Measurements from ENCODE around the gene AXIN1. TPM values are rescaled to one million over a fixed set of nuclear protein-coding genes. Genes with fewer than 3 reads are reported as not detected.

The AXIN1 gene
- total and polyA plus RNA-seq, 2 of the 8 experiments (the other 6 are each of a cell fraction or from before 2014, with no cell fraction given): 12.5 to 41.9 TPM

DNA sequence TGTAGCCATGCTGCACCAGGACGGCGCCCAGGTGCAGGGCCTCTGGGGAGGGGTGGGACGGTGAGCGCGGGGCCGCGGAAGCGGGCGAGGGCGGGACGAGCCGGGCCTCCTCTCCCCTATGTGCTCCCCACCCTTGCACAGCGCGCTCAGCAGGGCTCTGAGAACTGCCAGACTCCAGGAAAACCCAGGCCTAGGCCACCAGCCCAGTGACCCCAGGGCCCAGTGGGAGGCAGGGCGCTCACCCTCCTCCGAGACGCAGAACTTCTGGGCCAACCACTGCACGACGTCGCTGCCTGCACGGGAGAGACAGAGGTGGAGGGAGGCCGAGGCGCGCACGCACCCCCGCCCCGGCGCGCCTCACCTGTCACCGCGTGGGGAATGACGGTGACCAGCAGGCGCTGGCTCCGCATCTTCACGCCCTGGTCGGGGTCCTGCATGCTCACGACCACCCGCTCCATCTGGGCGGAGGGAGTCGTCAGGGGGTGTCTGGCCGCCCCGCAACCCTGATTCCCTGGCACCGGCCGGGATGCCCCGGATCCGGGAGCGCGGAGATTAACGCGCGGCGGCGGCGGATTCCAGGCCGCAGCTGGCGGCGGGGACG is 77.4 kb downstream of the AXIN1 start:
- H4K8ac ChIP-seq (ENCODE audit: extremely low read depth, insufficient read depth, low read length): peak overlapping the region; percentile 51; the same call in 1 of the 2 replicates
- peaks cover 11 to 39% (median 35%) of the 10 kb centered on the region in 4 experiments for H3K27me3 ChIP-seq (replicated peaks in 1 of 4; ENCODE audit: control insufficient read depth in 3 of 4, extremely low read depth in 1 of 4, insufficient read depth in 3 of 4, low read length in 3 of 4)
- no peak overlapping the region for H3K27ac ChIP-seq (ENCODE audit: low read depth, low read length)
- CTCF ChIA-PET (ENCODE audit: partially characterized antibody): interaction anchor here (0.5 kb wide), 1 partner anchor 117 kb away, joined by 3 read pairs; no protein-coding TSS in a partner anchor
- H4K5ac ChIP-seq (ENCODE audit: insufficient read length, low read depth, low read length): no peak overlapping the region
- H2BK5ac ChIP-seq (ENCODE audit: low read depth, low read length): no peak overlapping the region
- no peak overlapping the region for H2BK120ac ChIP-seq (replicated peaks; ENCODE audit: low read depth, low read length)
- no peak overlapping the region for H3K9ac ChIP-seq (replicated peaks in 1 of 4; ENCODE audit: extremely low read depth in 1 of 4, low read depth in 3 of 4, low read length in 3 of 4)
- peak overlapping the region; percentile 20; the same call in 1 of the 2 replicates for H2AFZ ChIP-seq (ENCODE audit: low read length)
- H4K91ac ChIP-seq (replicated peaks; ENCODE audit: insufficient read length, low read length): no peak overlapping the region
- DNase-seq (ENCODE audit: low read depth in 1 of 2, low spot score in 2 of 2) (no peak), FAIRE-seq (no peak)
- POLR2A ChIA-PET (ENCODE audit: partially characterized antibody): interaction anchor here (2.7 kb wide), 1 partner anchor 9 kb away, joined by 6 read pairs; no protein-coding TSS in a partner anchor
- no peaks in the 10 kb centered on the region for H3K36me3 ChIP-seq (ENCODE audit: control insufficient read depth in 2 of 4, insufficient read depth in 4 of 4, low read length in 3 of 4)
- H3K4me3 ChIP-seq (ENCODE audit: extremely low read depth in 1 of 4, insufficient read depth in 2 of 4, low read depth in 3 of 4, low read length in 4 of 4): peak overlapping the region; percentile 30 to 65 (median 49)
- H2BK12ac ChIP-seq (ENCODE audit: low read depth, low read length): no peak overlapping the region
- H3K79me1 ChIP-seq (ENCODE audit: low read depth, low read length): no peaks in the 10 kb centered on the region
- no peak overlapping the region for H3K18ac ChIP-seq (ENCODE audit: extremely low read depth, low read length)
- H3K4me1 ChIP-seq (replicated peaks in 1 of 4; ENCODE audit: control insufficient read depth in 3 of 4, insufficient read depth in 4 of 4, low read length in 3 of 4): peaks cover 0 to 6% (median 4%) of the 10 kb centered on the region in 4 experiments; a peak in 5 of 7 replicates
- no peaks in the 10 kb centered on the region for H3K9me3 ChIP-seq (ENCODE audit: insufficient read depth in 2 of 2, low read depth in 1 of 2, low read length in 1 of 2)
- H2BK20ac ChIP-seq (ENCODE audit: low read length): no peak overlapping the region
- H2AK5ac ChIP-seq (ENCODE audit: low read depth, low read length): no peak overlapping the region
- peaks cover 0 to 3% of the 10 kb centered on the region in 2 experiments for H4K20me1 ChIP-seq (replicated peaks in 1 of 2; ENCODE audit: control insufficient read depth in 1 of 2, insufficient read depth in 2 of 2, low read length in 2 of 2)
- no peak overlapping the region for H3K14ac ChIP-seq (ENCODE audit: insufficient read length)
- peaks cover 7% of the 10 kb centered on the region; the same call in 1 of the 2 replicates for H3K23me2 ChIP-seq (ENCODE audit: low read depth, low read length)
- no peak overlapping the region for H3K23ac ChIP-seq (ENCODE audit: insufficient read length)
- H3K4ac ChIP-seq (replicated peaks; ENCODE audit: insufficient read length, low read depth, low read length): no peak overlapping the region
- WGBS, 2 experiments (ENCODE audit: extremely low coverage in 1 of 2, insufficient coverage in 1 of 2, insufficient read length in 1 of 2, insufficient replicate concordance in 2 of 2, low coverage in 1 of 2, low lambda C conversion rate in 2 of 2, missing lambda C conversion rate in 1 of 2): 6% methylated on average over 45 of the region's 58 CpGs; no CpG with 5 or more reads in 1 of the 2 experiments
- H2BK15ac ChIP-seq (ENCODE audit: low read length): no peak overlapping the region
- H3K56ac ChIP-seq (replicated peaks; ENCODE audit: insufficient read length, low read depth, low read length): no peak overlapping the region
- peak overlapping the region; percentile 85 to 100 for H3K4me2 ChIP-seq (ENCODE audit: insufficient read depth in 1 of 2, low read depth in 2 of 2, low read length in 2 of 2)
- H3K79me2 ChIP-seq (ENCODE audit: control insufficient read depth in 1 of 2, insufficient read depth in 2 of 2, low read length in 2 of 2): no peaks in the 10 kb centered on the region
- TF ChIP-seq RBBP5 (IDR thresholded peaks at IDR 0.05; ENCODE audit: borderline replicate concordance, low read depth, low read length): 0 out of 2 replicates have a peak, but pooled peaks have one; percentile 35
- no peak for TF ChIP-seq JUND (IDR thresholded peaks at IDR 0.05; ENCODE audit: low read length)
- TF ChIP-seq NRF1 (IDR thresholded peaks at IDR 0.05; ENCODE audit: low read depth, low read length): no peak
- TF ChIP-seq SUZ12 (IDR thresholded peaks at IDR 0.05; ENCODE audit: low read length): peak; percentile 67
- TF ChIP-seq JUN (IDR thresholded peaks at IDR 0.05; ENCODE audit: low read depth, low read length): no peak
- no peak for TF ChIP-seq FOSL1 (IDR thresholded peaks at IDR 0.05; ENCODE audit: insufficient read depth, low read depth, low read length)
- no peak for TF ChIP-seq TBP (IDR thresholded peaks at IDR 0.05; ENCODE audit: low read depth, low read length)
- TF ChIP-seq BACH1 (IDR thresholded peaks at IDR 0.05; ENCODE audit: low read length): no peak
- TF ChIP-seq POU5F1 (IDR thresholded peaks at IDR 0.05; ENCODE audit: low read depth, low read length): no peak
- TF ChIP-seq POLR2A (IDR thresholded peaks at IDR 0.05; ENCODE audit: control extremely low read depth in 1 of 2, low read depth in 2 of 2, low read length in 2 of 2): no peak
- no peak for TF ChIP-seq BRCA1 (IDR thresholded peaks at IDR 0.05; ENCODE audit: low read depth, low read length)
- TF ChIP-seq TCF12 (IDR thresholded peaks at IDR 0.05; ENCODE audit: low read depth, low read length): no peak
- TF ChIP-seq HDAC2 (IDR thresholded peaks at IDR 0.05; ENCODE audit: borderline replicate concordance in 1 of 2, low read depth in 2 of 2, low read length in 2 of 2): no peak; a peak in 1 of 4 replicates
- TF ChIP-seq SIRT6 (IDR thresholded peaks at IDR 0.05; ENCODE audit: low read length): no peak
